Central memory CD8-positive, alpha-beta T cell (primary cell): Measurements from ENCODE around the gene ARID1B.
A peak's percentile ranks its signal among the peaks of the same experiment; 100 is the strongest.

Source experiments
- ATAC-seq: fragments of 150-1000 bp; cut with Tn5 transposase; replicated peaks from 2 replicates; pipeline ENCODE4 v1.10.0; 2022; ENCODE audit warnings: mild to moderate bottlenecking, moderate FRiP score, moderate number of reproducible peaks; ENCODE audit not compliant: poor library complexity, severe bottlenecking; ENCODE audit errors: extremely low read depth
- DNase-seq, 2 donors: peaks; one replicate each; pipeline ENCODE4 v3.0.0; 2021; ENCODE audit warnings: low spot score in 2 of 2
- H3K27ac Mint-ChIP-seq: one replicate; pipeline ENCODE4 v1.8.0; 2022; ENCODE audit warnings: low read depth, mild to moderate bottlenecking, moderate library complexity, mixed read lengths
- H3K27me3 Mint-ChIP-seq: one replicate; pipeline ENCODE4 v1.8.0; 2022; ENCODE audit warnings: mixed read lengths
- H3K36me3 Mint-ChIP-seq: one replicate; pipeline ENCODE4 v1.8.0; 2022; ENCODE audit warnings: mild to moderate bottlenecking, moderate library complexity, mixed read lengths; ENCODE audit not compliant: insufficient read depth
- H3K4me1 Mint-ChIP-seq: one replicate; pipeline ENCODE4 v1.8.0; 2022; ENCODE audit warnings: mixed read lengths
- H3K4me3 Mint-ChIP-seq: one replicate; pipeline ENCODE4 v1.8.0; 2022; ENCODE audit warnings: mild to moderate bottlenecking, moderate library complexity, mixed read lengths
- H3K9me3 Mint-ChIP-seq: one replicate; pipeline ENCODE4 v1.8.0; 2022; ENCODE audit warnings: mixed read lengths

Gene ARID1B

GRCh38 chr6:156873654-156874380, 96.6 kb downstream of the ARID1B start:
- peaks cover 70% of the 10 kb centered on the region for H3K4me1 Mint-ChIP-seq
- H3K36me3 Mint-ChIP-seq: peaks cover 12% of the 10 kb centered on the region
- no peak overlapping the region for H3K4me3 Mint-ChIP-seq
- ATAC-seq (no peak), DNase-seq (no peak)
- H3K9me3 Mint-ChIP-seq: no peaks in the 10 kb centered on the region
- peak overlapping the region; percentile 48 for H3K27ac Mint-ChIP-seq
- H3K27me3 Mint-ChIP-seq: no peaks in the 10 kb centered on the region

GRCh38 chr6:156875062-156875461, 97.9 kb downstream of the ARID1B start:
- ATAC-seq (no peak), DNase-seq (no peak)
- Mint-ChIP-seq H3K4me1 (peaks cover 76% of the 10 kb centered on the region), H3K4me3 (no peak overlapping the region), H3K9me3 (no peaks in the 10 kb centered on the region), H3K27me3 (no peaks in the 10 kb centered on the region), H3K36me3 (peaks cover 13% of the 10 kb centered on the region), H3K27ac (no peak overlapping the region)

- no peak overlapping the region for H3K4me3 Mint-ChIP-seq
- no peak overlapping the region for H3K27ac Mint-ChIP-seq
- ATAC-seq (no peak), DNase-seq (no peak)
- H3K36me3 Mint-ChIP-seq: peaks cover 14% of the 10 kb centered on the region
- H3K9me3 Mint-ChIP-seq: no peaks in the 10 kb centered on the region
- H3K4me1 Mint-ChIP-seq: peaks cover 66% of the 10 kb centered on the region
- no peaks in the 10 kb centered on the region for H3K27me3 Mint-ChIP-seq
Observed at GRCh38 chr6:156876302-156876701, 99.1 kb downstream of the ARID1B start.

- Mint-ChIP-seq H3K4me1 (peaks cover 65% of the 10 kb centered on the region), H3K9me3 (no peaks in the 10 kb centered on the region), H3K36me3 (peaks cover 10% of the 10 kb centered on the region), H3K4me3 (no peak overlapping the region), H3K27me3 (no peaks in the 10 kb centered on the region), H3K27ac (no peak overlapping the region)
- ATAC-seq (no peak), DNase-seq (no peak)
Observed at GRCh38 chr6:156877126-156877863, 100.1 kb downstream of the ARID1B start.

- Mint-ChIP-seq H3K4me3 (no peak overlapping the region), H3K4me1 (peaks cover 71% of the 10 kb centered on the region), H3K36me3 (peaks cover 10% of the 10 kb centered on the region)
Observed at GRCh38 chr6:156878681-156879080, 101.5 kb downstream of the ARID1B start.

GRCh38 chr6:156879186-156879585, 102.0 kb downstream of the ARID1B start:
- Mint-ChIP-seq H3K9me3 (no peaks in the 10 kb centered on the region), H3K4me3 (no peak overlapping the region), H3K4me1 (peaks cover 70% of the 10 kb centered on the region), H3K27me3 (no peaks in the 10 kb centered on the region), H3K27ac (peak overlapping the region; percentile 9), H3K36me3 (peaks cover 9% of the 10 kb centered on the region)
- DNase-seq (no peak), ATAC-seq (no peak)

More at GRCh38 chr6:156878681-156879080, 101.5 kb downstream of the ARID1B start:
- Mint-ChIP-seq H3K9me3 (no peaks in the 10 kb centered on the region), H3K27me3 (no peaks in the 10 kb centered on the region), H3K27ac (no peak overlapping the region)
- ATAC-seq: no peak
- no peak for DNase-seq

GRCh38 chr6:156879591-156879990, 102.4 kb downstream of the ARID1B start:
- no peak for ATAC-seq

GRCh38 chr6:156880913-156881312, 103.7 kb downstream of the ARID1B start:
- Mint-ChIP-seq H3K36me3 (peaks cover 6% of the 10 kb centered on the region), H3K4me1 (peaks cover 68% of the 10 kb centered on the region), H3K27me3 (no peaks in the 10 kb centered on the region), H3K27ac (no peak overlapping the region), H3K4me3 (no peak overlapping the region), H3K9me3 (no peaks in the 10 kb centered on the region)
- no peak for DNase-seq
- no peak for ATAC-seq

More at GRCh38 chr6:156879591-156879990, 102.4 kb downstream of the ARID1B start:
- Mint-ChIP-seq H3K4me3 (no peak overlapping the region), H3K9me3 (no peaks in the 10 kb centered on the region), H3K27me3 (no peaks in the 10 kb centered on the region), H3K27ac (peak overlapping the region; percentile 9), H3K4me1 (peaks cover 70% of the 10 kb centered on the region), H3K36me3 (peaks cover 6% of the 10 kb centered on the region)
- DNase-seq: no peak

- peak overlapping the region; percentile 64 for H3K27ac Mint-ChIP-seq
- DNase-seq: no peak
Observed at GRCh38 chr6:156881687-156882629, 104.8 kb downstream of the ARID1B start.

GRCh38 chr6:156883497-156884252, 106.5 kb downstream of the ARID1B start:
- Mint-ChIP-seq H3K27me3 (no peaks in the 10 kb centered on the region), H3K4me1 (peaks cover 78% of the 10 kb centered on the region), H3K4me3 (peak overlapping the region; percentile 4), H3K27ac (peak overlapping the region; percentile 56), H3K36me3 (peaks cover 5% of the 10 kb centered on the region), H3K9me3 (no peaks in the 10 kb centered on the region)
- ATAC-seq (peak; percentile 24), DNase-seq (no peak)

More at GRCh38 chr6:156881687-156882629, 104.8 kb downstream of the ARID1B start:
- no peak for ATAC-seq
- Mint-ChIP-seq H3K4me1 (peaks cover 76% of the 10 kb centered on the region), H3K4me3 (no peak overlapping the region), H3K9me3 (no peaks in the 10 kb centered on the region), H3K36me3 (peaks cover 6% of the 10 kb centered on the region), H3K27me3 (no peaks in the 10 kb centered on the region)

- DNase-seq (no peak), ATAC-seq (no peak)
- peaks cover 73% of the 10 kb centered on the region for H3K4me1 Mint-ChIP-seq
- no peak overlapping the region for H3K4me3 Mint-ChIP-seq
- H3K27me3 Mint-ChIP-seq: no peaks in the 10 kb centered on the region
- no peaks in the 10 kb centered on the region for H3K9me3 Mint-ChIP-seq
- H3K36me3 Mint-ChIP-seq: peaks cover 5% of the 10 kb centered on the region
- peak overlapping the region; percentile 56 for H3K27ac Mint-ChIP-seq
Observed at GRCh38 chr6:156884306-156884705, 107.1 kb downstream of the ARID1B start.

GRCh38 chr6:156885562-156885961, 108.4 kb downstream of the ARID1B start:
- no peak for DNase-seq
- H3K36me3 Mint-ChIP-seq: peaks cover 3% of the 10 kb centered on the region
- no peak for ATAC-seq
- no peaks in the 10 kb centered on the region for H3K9me3 Mint-ChIP-seq
- no peaks in the 10 kb centered on the region for H3K27me3 Mint-ChIP-seq
- no peak overlapping the region for H3K4me3 Mint-ChIP-seq
- H3K4me1 Mint-ChIP-seq: peaks cover 72% of the 10 kb centered on the region
- no peak overlapping the region for H3K27ac Mint-ChIP-seq
